Left ventricle myocardium inferior (tissue), 1 donor: Measurements from ENCODE around the gene ENDOD1. TPM values are rescaled to one million over a fixed set of nuclear protein-coding genes. Genes with fewer than 3 reads are reported as not detected.

Source experiments
- DNase-seq: peaks from one replicate; pipeline ENCODE4 v3.0.0-alpha.2; 2020
- H3K27ac ChIP-seq: fragments of 200-600 bp; replicated peaks from 2 replicates; pipeline ENCODE4 v1.8.0; 2021
- H3K27me3 ChIP-seq: fragments of 200-600 bp; 2 replicates; pipeline ENCODE4 v1.8.0; 2021; ENCODE audit warnings: low read depth
- H3K36me3 ChIP-seq: fragments of 200-600 bp; 2 replicates; pipeline ENCODE4 v1.8.0; 2021
- H3K4me1 ChIP-seq: fragments of 200-600 bp; 2 replicates; pipeline ENCODE4 v1.8.0; 2021
- H3K4me3 ChIP-seq: fragments of 200-600 bp; 2 replicates; pipeline ENCODE4 v1.8.0; 2021; ENCODE audit warnings: mild to moderate bottlenecking, moderate library complexity
- H3K9me3 ChIP-seq: fragments of 200-600 bp; replicated peaks from 2 replicates; pipeline ENCODE4 v1.8.0; 2021
- CTCF ChIP-seq: fragments of 200-600 bp; IDR thresholded peaks from 2 replicates; pipeline ENCODE4 v1.8.0; 2021; ENCODE audit warnings: antibody characterized with exemption, mild to moderate bottlenecking, borderline replicate concordance
- intact Hi-C: fragments of 100-400 bp; cut with micrococcal nuclease; formaldehyde crosslinking; loops from one replicate; pipeline ENCODE4 v1.11.0; 2022
- total RNA-seq: library from RNA; stranded (reverse); fragmentation: NEBNext Ultra II Directional; extraction: Animal tissue kit (Norgen Biotek cat#: 25700); gene quantifications from one replicate; pipeline ENCODE4 v1.2.1, GENCODE V29; 2021
- donor health status: DM: no; HTN: yes; CAD: no; lungs with severe emphysema.

ENDOD1 gene
- total RNA-seq, 1 donor from 2014 or later: 11.3 TPM

GRCh38 chr11:95137299-95137698, 47.7 kb downstream of the ENDOD1 start:
- H3K36me3 ChIP-seq: peaks cover 7% of the 10 kb centered on the region
- intact Hi-C loops: no loop called here
- TF ChIP-seq CTCF: no peak
- no peaks in the 10 kb centered on the region for H3K9me3 ChIP-seq
- no peak for DNase-seq
- H3K4me1 ChIP-seq: peaks cover 9% of the 10 kb centered on the region
- H3K4me3 ChIP-seq: no peak overlapping the region
- no peaks in the 10 kb centered on the region for H3K27me3 ChIP-seq
- H3K27ac ChIP-seq: no peak overlapping the region

DNA sequence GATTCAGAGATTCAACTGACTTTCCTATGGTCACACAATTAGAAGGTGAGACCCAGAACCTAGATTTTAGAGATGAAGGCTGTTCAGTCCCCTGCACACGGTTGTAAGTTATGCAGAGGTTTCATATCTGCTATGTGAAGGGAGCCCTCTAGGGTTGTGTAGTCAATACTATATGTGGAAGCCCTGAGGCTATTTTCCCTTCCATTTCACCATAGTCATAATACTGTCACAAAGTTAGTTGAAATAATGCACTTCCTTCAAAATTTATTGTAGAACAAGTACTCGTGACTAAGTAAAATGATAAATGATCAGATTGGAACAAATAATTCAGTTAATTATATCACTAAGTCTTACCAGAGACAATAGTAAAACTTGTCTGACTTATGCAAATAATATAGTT, 48.8 kb downstream of the ENDOD1 start:
- intact Hi-C loops: no loop called here
- peaks cover 9% of the 10 kb centered on the region for H3K4me1 ChIP-seq
- TF ChIP-seq CTCF: peak; percentile 42
- no peaks in the 10 kb centered on the region for H3K36me3 ChIP-seq
- no peaks in the 10 kb centered on the region for H3K9me3 ChIP-seq
- H3K27ac ChIP-seq: no peak overlapping the region
- DNase-seq: no peak
- H3K4me3 ChIP-seq: no peak overlapping the region
- H3K27me3 ChIP-seq: no peaks in the 10 kb centered on the region

- H3K4me3 ChIP-seq: no peak overlapping the region
- H3K27me3 ChIP-seq: no peaks in the 10 kb centered on the region
- no peak overlapping the region for H3K27ac ChIP-seq
- no peak for DNase-seq
- intact Hi-C loops: loop anchor here (10.0 kb wide), 1 partner anchor 46 kb away; no protein-coding TSS in a partner anchor
- H3K9me3 ChIP-seq: no peaks in the 10 kb centered on the region
- H3K36me3 ChIP-seq: no peaks in the 10 kb centered on the region
- H3K4me1 ChIP-seq: no peaks in the 10 kb centered on the region
- no peak for TF ChIP-seq CTCF
Observed at GRCh38 chr11:95140397-95141033, 50.9 kb downstream of the ENDOD1 start.

DNA sequence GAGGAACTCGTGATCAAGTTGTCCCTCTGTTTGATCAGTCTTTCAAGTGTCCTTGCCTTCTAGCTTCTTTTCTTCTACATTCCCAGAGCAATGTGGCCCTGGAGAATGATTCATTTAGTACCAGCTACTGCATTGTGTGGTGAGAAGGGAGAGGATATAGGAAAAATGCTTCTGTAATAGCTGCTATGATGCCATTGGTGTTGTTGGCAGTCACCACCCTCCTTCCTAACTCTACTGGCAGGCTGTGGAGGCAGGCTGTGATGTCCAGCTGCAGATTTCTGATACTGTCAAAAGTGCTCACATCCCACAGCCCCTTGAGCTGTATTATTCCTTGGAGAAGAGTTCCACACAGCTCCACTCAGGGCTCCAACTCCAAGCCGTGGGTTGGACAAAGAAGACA, 52.8 kb downstream of the ENDOD1 start:
- H3K4me1 ChIP-seq: peaks cover 4% of the 10 kb centered on the region
- no peaks in the 10 kb centered on the region for H3K36me3 ChIP-seq
- intact Hi-C loops: loop anchor here (10.0 kb wide), 1 partner anchor 48 kb away; no protein-coding TSS in a partner anchor
- no peak for TF ChIP-seq CTCF
- no peaks in the 10 kb centered on the region for H3K27me3 ChIP-seq
- H3K27ac ChIP-seq: no peak overlapping the region
- no peak overlapping the region for H3K4me3 ChIP-seq
- H3K9me3 ChIP-seq: no peaks in the 10 kb centered on the region
- DNase-seq: no peak

GRCh38 chr11:95143106-95143681, 53.5 kb downstream of the ENDOD1 start:
- intact Hi-C loops: loop anchor here (10.0 kb wide), 1 partner anchor 48 kb away; no protein-coding TSS in a partner anchor
- no peak for TF ChIP-seq CTCF
- no peak overlapping the region for H3K4me3 ChIP-seq
- H3K27ac ChIP-seq: no peak overlapping the region
- H3K36me3 ChIP-seq: no peaks in the 10 kb centered on the region
- DNase-seq: no peak
- peaks cover 8% of the 10 kb centered on the region for H3K4me1 ChIP-seq
- no peaks in the 10 kb centered on the region for H3K27me3 ChIP-seq
- H3K9me3 ChIP-seq: no peaks in the 10 kb centered on the region
